AG04450 (cell line): ENCODE results near the gene CRACDL. TPM values are rescaled to one million over a fixed set of nuclear protein-coding genes. Genes with fewer than 3 reads are reported as not detected.
A peak's percentile ranks its signal among the peaks of the same experiment; 100 is the strongest.

ENCODE experiments used
- CTCF ChIA-PET: fragments of 300-600, 350-600 bp; formaldehyde crosslinking; extraction: SDS; loops from one replicate; lab custom pipeline; 2022; ENCODE audit warnings: antibody characterized with exemption, inconsistent platforms; lab: Charles Lee
- POLR2A ChIA-PET: fragments of 350-600 bp; formaldehyde crosslinking; extraction: SDS; loops from one replicate; lab custom pipeline; 2021; ENCODE audit warnings: antibody characterized with exemption, inconsistent platforms; lab: Yijun Ruan, JAX
- DNase-seq: peaks from one replicate; pipeline ENCODE4 v3.0.0-alpha.2; 2011; ENCODE audit warnings: low read depth, low spot score
- H3K27ac ChIP-seq: one replicate; pipeline ENCODE4 v1.5.1; 2012; ENCODE audit warnings: low read depth, low read length, control low read depth
- H3K27me3 ChIP-seq: one replicate; pipeline ENCODE4 v1.6.0; 2012; ENCODE audit warnings: low read length; ENCODE audit not compliant: control insufficient read depth, insufficient read depth
- H3K4me3 ChIP-seq: 2 replicates; pipeline ENCODE4 v1.5.1; 2011; ENCODE audit warnings: mild to moderate bottlenecking, low read depth, low read length, control low read depth
- H3K9me3 ChIP-seq: 2 replicates; pipeline ENCODE4 v1.5.1; 2012; ENCODE audit warnings: low read length; ENCODE audit not compliant: control insufficient read depth, insufficient read depth
- CTCF ChIP-seq: IDR thresholded peaks from 2 replicates; pipeline ENCODE4 v1.5.1; 2011; ENCODE audit warnings: low read depth, low read length, control low read depth, inconsistent platforms
- polyA minus RNA-seq: library from RNA; depleted of rRNA, polyadenylated mRNA; stranded (reverse); fragments of >200 nt; gene quantifications from 2 replicates; pipeline ENCODE4 v1.2.3, GENCODE V29; 2011; rRNA and poly(A)+ RNA removed
- polyA plus RNA-seq: library from polyadenylated mRNA; depleted of rRNA; stranded (reverse); fragments of >200 nt; gene quantifications from 2 replicates; pipeline ENCODE4 v1.2.3, GENCODE V29; 2011; rRNA removed

CRACDL gene
- polyA plus RNA-seq (not detected in 2 replicates), polyA minus RNA-seq (0.35 TPM in 1 of 2 replicates, not detected in the other)

- Histone ChIP-seq H3K27me3 (peaks cover 65% of the 10 kb centered on the region), H3K27ac (no peak within 1 kb of the TSS), H3K4me3 (peak within 1 kb of the TSS; percentile 17; the same call in 1 of the 2 replicates), H3K9me3 (peaks cover 3% of the 10 kb centered on the region; the same call in 1 of the 2 replicates)
- DNase-seq = no peak
- ChIA-PET POLR2A (no interaction called here), CTCF (no interaction called here)
- TF ChIP-seq CTCF = no peak
Measured at GRCh38 chr2:98935777-98936352, at the start of gene CRACDL. CRACDL (minus strand) TSS chr2:98936225; CDS start chr2:98846800, 89,425 bp downstream.

GRCh38 chr2:98975611-98976010 is 39.6 kb upstream of the CRACDL start:
- H3K27me3 ChIP-seq = no peaks in the 10 kb centered on the region
- H3K4me3 ChIP-seq = no peak overlapping the region
- ChIA-PET POLR2A (no interaction called here), CTCF (no interaction called here)
- no peak overlapping the region for H3K27ac ChIP-seq
- TF ChIP-seq CTCF = no peak
- DNase-seq = no peak
- no peaks in the 10 kb centered on the region for H3K9me3 ChIP-seq

- POLR2A ChIA-PET = no interaction called here
- H3K9me3 ChIP-seq = no peaks in the 10 kb centered on the region
- CTCF ChIA-PET = no interaction called here
- no peaks in the 10 kb centered on the region for H3K27me3 ChIP-seq
- DNase-seq = no peak
- H3K27ac ChIP-seq = no peak overlapping the region
- H3K4me3 ChIP-seq = no peak overlapping the region
- no peak for TF ChIP-seq CTCF
Measured at GRCh38 chr2:98972582-98973167, 36.6 kb upstream of the CRACDL start.

GRCh38 chr2:98959810-98960507 is 23.9 kb upstream of the CRACDL start:
- POLR2A ChIA-PET = no interaction called here
- no peaks in the 10 kb centered on the region for H3K9me3 ChIP-seq
- CTCF ChIA-PET = no interaction called here

More at GRCh38 chr2:98959810-98960507, 23.9 kb upstream of the CRACDL start:
- Histone ChIP-seq H3K27me3 (no peaks in the 10 kb centered on the region), H3K4me3 (no peak overlapping the region), H3K27ac (no peak overlapping the region)
- TF ChIP-seq CTCF = no peak
- DNase-seq = no peak
